Keratinocyte (primary cell): ENCODE measurements around the gene CTNNA2. TPM values are rescaled to one million over a fixed set of nuclear protein-coding genes. Genes with fewer than 3 reads are reported as not detected.

Source experiments
- DNase-seq: peaks from one replicate; pipeline ENCODE4 v3.0.0-alpha.2; 2011; ENCODE audit warnings: low read depth, missing footprints, low spot score
- FAIRE-seq: peaks from 2 replicates; lab custom pipeline; 2011; peaks lifted over from hg19 to GRCh38; lab: Jason Lieb, UNC
- H2AFZ ChIP-seq: 2 replicates; pipeline ENCODE4 v1.6.0; 2012; ENCODE audit warnings: low read length, control low read depth, inconsistent platforms; ENCODE audit not compliant: control insufficient read depth
- H3K27ac ChIP-seq: 2 replicates; pipeline ENCODE4 v1.5.1; 2011; ENCODE audit warnings: low read length; ENCODE audit not compliant: control insufficient read depth, insufficient read depth
- H3K27me3 ChIP-seq: 3 replicates; pipeline ENCODE4 v1.6.0; 2011; ENCODE audit warnings: low read length; ENCODE audit not compliant: control insufficient read depth, insufficient read depth; ENCODE audit errors: extremely low read depth
- H3K36me3 ChIP-seq, 2 experiments: 2 replicates in 1 of 2; 3 replicates in 1 of 2; pipeline ENCODE4 v1.5.1; 2011; ENCODE audit warnings: low read length in 2 of 2, mild to moderate bottlenecking in 1 of 2; ENCODE audit not compliant: control insufficient read depth in 2 of 2, insufficient read depth in 2 of 2; ENCODE audit errors: extremely low read depth in 1 of 2
- H3K4me1 ChIP-seq: 3 replicates; pipeline ENCODE4 v1.5.1; 2011; ENCODE audit warnings: low read length; ENCODE audit not compliant: control insufficient read depth, insufficient read depth; ENCODE audit errors: extremely low read depth
- H3K4me2 ChIP-seq: 3 replicates; pipeline ENCODE4 v1.6.0; 2011; ENCODE audit warnings: low read depth, low read length; ENCODE audit not compliant: control insufficient read depth, insufficient read depth; ENCODE audit errors: extremely low read depth
- H3K4me3 ChIP-seq, 3 experiments: fragments of 200-600 bp in 1 of 3; sonication (generic) in 1 of 3; 2 replicates in 2 of 3; 3 replicates in 1 of 3; pipeline ENCODE4 v1.5.1; 2011 to 2016; ENCODE audit warnings: low read length in 3 of 3, mild to moderate bottlenecking in 3 of 3, control low read depth in 2 of 3, inconsistent platforms in 1 of 3, low read depth in 1 of 3, mixed read lengths in 1 of 3, mixed run types in 1 of 3, moderate library complexity in 1 of 3; ENCODE audit not compliant: control insufficient read depth in 2 of 3, insufficient read depth in 2 of 3; ENCODE audit errors: extremely low read depth in 1 of 3
- H3K79me2 ChIP-seq: 2 replicates; pipeline ENCODE4 v1.6.0; 2012; ENCODE audit warnings: low read length; ENCODE audit not compliant: control insufficient read depth, insufficient read depth
- H3K9ac ChIP-seq: 3 replicates; pipeline ENCODE4 v1.6.0; 2011; ENCODE audit warnings: low read length; ENCODE audit not compliant: control insufficient read depth, insufficient read depth; ENCODE audit errors: extremely low read depth
- H3K9me1 ChIP-seq: 3 replicates; pipeline ENCODE4 v1.6.0; 2011; ENCODE audit warnings: low read length; ENCODE audit not compliant: control insufficient read depth, insufficient read depth; ENCODE audit errors: extremely low read depth
- H3K9me3 ChIP-seq: 2 replicates; pipeline ENCODE4 v1.5.1; 2012; ENCODE audit warnings: low read depth, low read length; ENCODE audit not compliant: control insufficient read depth
- H4K20me1 ChIP-seq: 3 replicates; pipeline ENCODE4 v1.6.0; 2011; ENCODE audit warnings: low read length; ENCODE audit not compliant: control insufficient read depth, insufficient read depth; ENCODE audit errors: extremely low read depth
- EZH2 ChIP-seq: IDR thresholded peaks from one replicate; pipeline ENCODE4 v1.6.1; 2012; ENCODE audit warnings: inconsistent platforms, mild to moderate bottlenecking, low read length, moderate library complexity
- dilution Hi-C: fragments of 300-500 bp; cut with MboI; formaldehyde crosslinking; loops from one replicate; pipeline ENCODE4 v1.7.0; 2020; ENCODE audit warnings: low sequenced_read_pairs; ENCODE audit not compliant: extremely low pct_ligation_motif_present
- polyA plus RNA-seq, 5 experiments: library from polyadenylated mRNA; depleted of rRNA in 3 of 5; stranded (reverse) in 3 of 5; stranded (forward) in 1 of 5; unstranded in 1 of 5; fragments of >200 nt; gene quantifications; 1 replicate in 1 of 5; 2 replicates in 3 of 5; 3 replicates in 1 of 5; pipeline versions ENCODE4 v1.2.1 to v1.2.3, GENCODE V29; 2011 to 2012; ENCODE audit warnings: missing spikeins in 2 of 5, low read depth in 1 of 5, low replicate concordance in 1 of 5
- TF ChIP-seq, protein P1 (sequence below), 3 experiments: IDR thresholded peaks in 1 of 3; conservative IDR thresholded peaks in 1 of 3; optimal IDR thresholded peaks in 1 of 3; 2 replicates in 2 of 3; 3 replicates in 1 of 3; pipeline versions ENCODE3 to v1.5.1; 2011; ENCODE audit warnings: low read length in 3 of 3, mild to moderate bottlenecking in 3 of 3, moderate library complexity in 2 of 3, control low read depth in 1 of 3, inconsistent platforms in 1 of 3; ENCODE audit not compliant: insufficient read depth in 2 of 3; ENCODE audit errors: extremely low read depth in 1 of 3

CTNNA2 gene
- polyA plus RNA-seq, 1 donor (not counting 4 experiments of a cell fraction or from before 2014, with no cell fraction given): not detected

DNA sequence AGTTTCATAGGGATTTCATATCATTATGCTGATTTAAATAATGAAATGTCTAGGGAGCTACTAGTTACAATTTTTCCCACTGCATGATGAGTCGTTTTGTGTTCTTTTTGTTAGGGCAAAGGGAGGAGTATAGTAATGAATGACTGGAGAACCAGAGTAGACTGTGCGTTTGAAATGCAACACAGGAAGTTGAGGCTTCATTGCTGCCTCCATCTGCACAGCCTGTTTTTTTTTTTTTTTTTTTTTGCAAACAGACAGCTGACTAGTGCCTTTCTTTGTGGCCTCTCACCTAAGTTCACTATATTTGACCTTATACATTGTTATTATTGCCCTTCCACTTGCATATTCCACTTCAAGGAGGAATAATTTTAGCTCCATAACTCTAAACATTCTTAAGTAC is 1078.4 kb downstream of the CTNNA2 start:
- no peak overlapping the region for H3K4me3 ChIP-seq
- H4K20me1 ChIP-seq: no peaks in the 10 kb centered on the region
- no peak overlapping the region for H3K9ac ChIP-seq
- H3K27me3 ChIP-seq: no peaks in the 10 kb centered on the region
- H3K36me3 ChIP-seq: no peaks in the 10 kb centered on the region
- dilution Hi-C loops: no loop called here
- peaks cover 1% of the 10 kb centered on the region for H3K9me3 ChIP-seq
- H2AFZ ChIP-seq: no peak overlapping the region
- no peaks in the 10 kb centered on the region for H3K9me1 ChIP-seq
- no peaks in the 10 kb centered on the region for H3K4me1 ChIP-seq
- TF ChIP-seq EZH2: no peak
- TF ChIP-seq, protein P1, sequence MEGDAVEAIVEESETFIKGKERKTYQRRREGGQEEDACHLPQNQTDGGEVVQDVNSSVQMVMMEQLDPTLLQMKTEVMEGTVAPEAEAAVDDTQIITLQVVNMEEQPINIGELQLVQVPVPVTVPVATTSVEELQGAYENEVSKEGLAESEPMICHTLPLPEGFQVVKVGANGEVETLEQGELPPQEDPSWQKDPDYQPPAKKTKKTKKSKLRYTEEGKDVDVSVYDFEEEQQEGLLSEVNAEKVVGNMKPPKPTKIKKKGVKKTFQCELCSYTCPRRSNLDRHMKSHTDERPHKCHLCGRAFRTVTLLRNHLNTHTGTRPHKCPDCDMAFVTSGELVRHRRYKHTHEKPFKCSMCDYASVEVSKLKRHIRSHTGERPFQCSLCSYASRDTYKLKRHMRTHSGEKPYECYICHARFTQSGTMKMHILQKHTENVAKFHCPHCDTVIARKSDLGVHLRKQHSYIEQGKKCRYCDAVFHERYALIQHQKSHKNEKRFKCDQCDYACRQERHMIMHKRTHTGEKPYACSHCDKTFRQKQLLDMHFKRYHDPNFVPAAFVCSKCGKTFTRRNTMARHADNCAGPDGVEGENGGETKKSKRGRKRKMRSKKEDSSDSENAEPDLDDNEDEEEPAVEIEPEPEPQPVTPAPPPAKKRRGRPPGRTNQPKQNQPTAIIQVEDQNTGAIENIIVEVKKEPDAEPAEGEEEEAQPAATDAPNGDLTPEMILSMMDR (optimal IDR thresholded peaks at IDR 0.05 in 1 of 3, IDR thresholded peaks at IDR 0.05 in 1 of 3, conservative IDR thresholded peaks at IDR 0.05 in 1 of 3; ENCODE audit: extremely low read depth in 1 of 3, insufficient read depth in 2 of 3, low read length in 3 of 3): no peak
- no peak for FAIRE-seq
- H3K4me2 ChIP-seq: no peak overlapping the region
- no peaks in the 10 kb centered on the region for H3K79me2 ChIP-seq
- no peak overlapping the region for H3K27ac ChIP-seq
- DNase-seq: no peak

DNA sequence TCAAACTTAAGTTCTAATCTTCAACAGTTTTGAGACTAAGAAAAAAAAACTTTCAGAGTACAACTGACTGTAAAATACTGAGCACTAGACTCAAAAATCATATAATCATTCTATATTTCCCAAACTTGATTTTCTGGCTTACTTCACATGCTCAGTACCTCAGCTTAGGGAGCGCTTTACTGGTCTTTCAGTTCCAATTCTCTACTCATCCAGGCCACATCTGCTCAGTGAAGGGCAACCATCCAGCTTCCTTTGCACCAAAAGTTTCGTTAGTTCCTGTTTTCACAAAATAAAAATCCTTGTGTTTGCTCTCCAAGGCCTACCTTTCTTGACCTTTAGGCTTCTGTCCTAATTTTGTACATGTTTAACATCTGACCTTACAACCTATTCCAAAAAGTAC is 1079.3 kb downstream of the CTNNA2 start:
- Histone ChIP-seq H3K4me2 (no peak overlapping the region), H2AFZ (no peak overlapping the region), H3K4me3 (no peak overlapping the region), H3K79me2 (no peaks in the 10 kb centered on the region), H3K4me1 (no peaks in the 10 kb centered on the region), H3K9ac (no peak overlapping the region), H3K9me1 (no peaks in the 10 kb centered on the region), H3K36me3 (no peaks in the 10 kb centered on the region), H3K27ac (no peak overlapping the region), H4K20me1 (no peaks in the 10 kb centered on the region), H3K27me3 (no peaks in the 10 kb centered on the region), H3K9me3 (no peaks in the 10 kb centered on the region)
- dilution Hi-C loops: no loop called here
- TF ChIP-seq EZH2: no peak
- TF ChIP-seq, protein P1 (optimal IDR thresholded peaks at IDR 0.05 in 1 of 3, IDR thresholded peaks at IDR 0.05 in 1 of 3, conservative IDR thresholded peaks at IDR 0.05 in 1 of 3; ENCODE audit: extremely low read depth in 1 of 3, insufficient read depth in 2 of 3, low read length in 3 of 3): no peak
- FAIRE-seq (no peak), DNase-seq (no peak)
